IgD-negative memory B cell (primary cell): ENCODE results near the gene TMEM232. TPM values are rescaled to one million over a fixed set of nuclear protein-coding genes. Genes with fewer than 3 reads are reported as not detected.
"Not testable (repeated sequence)": the region's sequence is repeated elsewhere in the genome, so short reads cannot be mapped to it uniquely, and the experiment has no call there.

Source experiments
- H3K27ac Mint-ChIP-seq, 3 donors: one replicate each; pipeline ENCODE4 v1.8.0; 2020 to 2022; ENCODE audit warnings: mild to moderate bottlenecking in 3 of 3, mixed read lengths in 3 of 3, moderate library complexity in 1 of 3
- H3K27me3 Mint-ChIP-seq: one replicate; pipeline ENCODE4 v1.8.0; 2021; ENCODE audit warnings: mixed read lengths
- H3K36me3 Mint-ChIP-seq: one replicate; pipeline ENCODE4 v1.8.0; 2020; ENCODE audit warnings: mild to moderate bottlenecking, mixed read lengths
- H3K4me1 Mint-ChIP-seq, 3 donors: one replicate each; pipeline ENCODE4 v1.8.0; 2020 to 2022; ENCODE audit warnings: mixed read lengths in 3 of 3, mild to moderate bottlenecking in 1 of 3
- H3K4me3 Mint-ChIP-seq, 4 donors: one replicate each; pipeline ENCODE4 v1.8.0; 2020 to 2022; ENCODE audit warnings: mild to moderate bottlenecking in 4 of 4, mixed read lengths in 4 of 4, moderate library complexity in 3 of 4
- H3K9me3 Mint-ChIP-seq, 3 donors: one replicate each; pipeline ENCODE4 v1.8.0; 2020 to 2021; ENCODE audit warnings: mixed read lengths in 3 of 3, mild to moderate bottlenecking in 1 of 3
- polyA plus RNA-seq: library from polyadenylated mRNA; unstranded; fragments of 300-500 nt; fragmentation: Illumina TruSeq; gene quantifications from one replicate; pipeline ENCODE4 v1.2.3, GENCODE V29; 2021

TMEM232 gene
- polyA plus RNA-seq, 1 donor from 2014 or later, result not detected

DNA sequence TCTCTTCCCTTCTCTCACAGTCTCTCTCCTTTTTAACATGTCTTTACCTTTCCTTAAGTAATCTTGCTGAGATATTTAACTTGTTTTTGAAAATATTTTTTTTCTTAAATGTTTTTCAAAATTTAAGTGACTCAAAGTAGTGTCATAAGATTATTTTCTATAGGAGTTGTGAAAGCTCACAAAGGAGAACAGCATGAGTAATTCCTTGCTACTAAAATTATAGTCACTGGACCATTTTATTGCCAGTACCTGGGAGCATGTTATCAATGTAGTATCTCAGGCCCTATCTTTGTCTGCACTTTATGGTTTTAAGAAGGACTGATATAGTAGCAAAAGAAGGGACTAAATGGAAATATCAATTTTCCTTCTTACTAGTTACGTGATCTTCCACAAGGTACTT lies 181.9 kb downstream of the TMEM232 start:
- no peak overlapping the region for H3K4me3 Mint-ChIP-seq
- H3K36me3 Mint-ChIP-seq, result no peaks in the 10 kb centered on the region
- no peak overlapping the region for H3K27ac Mint-ChIP-seq
- H3K4me1 Mint-ChIP-seq, result peaks cover 0 to 2% (median 0%) of the 10 kb centered on the region in 3 donors
- peaks cover 0 to 2% (median 0%) of the 10 kb centered on the region in 3 donors for H3K9me3 Mint-ChIP-seq
- no peaks in the 10 kb centered on the region for H3K27me3 Mint-ChIP-seq

GRCh38 chr5:110542949-110543348 lies 183.5 kb downstream of the TMEM232 start:
- Mint-ChIP-seq H3K4me1 (peaks cover 0 to 2% (median 0%) of the 10 kb centered on the region in 3 donors), H3K9me3 (peaks cover 0 to 2% (median 0%) of the 10 kb centered on the region in 3 donors), H3K36me3 (no peaks in the 10 kb centered on the region), H3K27me3 (no peaks in the 10 kb centered on the region), H3K27ac (no peak overlapping the region), H3K4me3 (no peak overlapping the region)

DNA sequence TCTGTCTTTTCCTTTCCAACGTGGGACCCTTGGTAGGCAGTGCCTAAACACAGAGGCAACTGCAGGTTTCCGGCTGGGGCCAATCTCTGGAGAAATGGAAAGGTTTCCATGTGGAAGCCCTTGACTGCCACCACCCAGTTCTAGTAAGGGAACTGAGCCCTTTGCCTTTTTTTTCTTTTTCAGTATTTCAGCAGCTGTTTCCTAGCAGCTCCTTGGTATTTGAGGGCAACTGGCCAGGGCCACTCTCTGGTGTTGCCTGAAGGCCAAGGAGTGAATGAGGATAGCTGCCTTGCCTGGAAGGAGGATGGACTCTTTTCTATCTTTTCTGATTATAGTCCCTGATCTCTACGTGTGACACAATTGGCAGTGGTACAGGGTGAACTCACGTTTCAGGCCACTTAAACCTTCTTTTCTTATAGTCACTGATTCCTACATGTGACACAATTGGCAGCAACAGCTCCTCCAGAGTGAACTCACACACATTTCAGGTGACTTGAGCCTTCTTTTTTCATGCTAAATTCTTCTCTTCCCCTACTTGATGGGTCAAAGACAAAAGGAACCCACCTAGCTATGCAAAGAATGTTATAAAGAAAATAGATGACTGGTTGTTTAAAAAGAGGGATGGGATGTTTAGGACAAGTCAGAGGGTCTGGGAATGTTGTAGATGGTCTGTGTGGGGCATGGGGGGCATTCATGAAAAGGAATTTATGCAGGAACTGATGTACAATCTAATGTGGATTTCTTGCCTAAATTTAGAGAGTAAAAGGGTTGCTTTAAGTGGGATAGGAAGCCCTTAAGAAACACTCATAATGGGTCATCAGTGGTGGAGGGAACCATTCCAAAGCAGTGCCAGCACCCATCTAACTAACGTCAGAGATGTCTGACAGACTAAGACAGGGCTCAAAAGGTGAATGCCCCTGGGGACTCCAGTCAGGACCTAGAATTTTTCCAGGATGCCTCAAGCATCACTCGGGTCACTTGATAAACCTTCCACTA lies 190.1 kb downstream of the TMEM232 start:
- Mint-ChIP-seq H3K27me3 (no peaks in the 10 kb centered on the region), H3K9me3 (no peaks in the 10 kb centered on the region), H3K36me3 (no peaks in the 10 kb centered on the region)

DNA sequence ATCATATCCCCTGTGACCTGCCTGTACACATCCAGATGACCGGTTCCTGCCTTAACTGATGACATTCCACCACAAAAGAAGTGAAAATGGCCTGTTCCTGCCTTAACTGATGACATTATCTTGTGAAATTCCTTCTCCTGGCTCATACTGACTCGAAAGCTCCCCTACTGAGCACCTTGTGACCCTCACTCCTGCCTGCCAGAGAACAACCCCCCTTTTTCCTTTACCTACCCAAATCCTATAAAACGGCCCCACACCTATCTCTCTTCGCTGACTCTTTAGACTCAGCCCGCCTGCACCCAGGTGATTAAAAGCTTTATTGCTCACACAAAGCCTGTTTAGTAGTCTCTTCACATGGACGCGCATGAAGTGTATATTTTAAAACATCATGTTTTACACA lies 191.3 kb downstream of the TMEM232 start:
- H3K4me3 Mint-ChIP-seq, H3K27ac Mint-ChIP-seq, H3K36me3 Mint-ChIP-seq, H3K4me1 Mint-ChIP-seq, H3K9me3 Mint-ChIP-seq, H3K27me3 Mint-ChIP-seq: not testable (repeated sequence)

More for the DNA sequence above, 190.1 kb downstream of the TMEM232 start:
- Mint-ChIP-seq H3K4me3 (no peak overlapping the region), H3K4me1 (no peaks in the 10 kb centered on the region), H3K27ac (no peak overlapping the region)

- no peaks in the 10 kb centered on the region for H3K27me3 Mint-ChIP-seq
- H3K4me1 Mint-ChIP-seq, result no peaks in the 10 kb centered on the region
- H3K27ac Mint-ChIP-seq, result no peak overlapping the region
- H3K4me3 Mint-ChIP-seq, result no peak overlapping the region
- H3K9me3 Mint-ChIP-seq, result peaks cover 0 to 5% (median 5%) of the 10 kb centered on the region in 3 donors
- H3K36me3 Mint-ChIP-seq, result no peaks in the 10 kb centered on the region
These were observed 200.7 kb downstream of the TMEM232 start for GRCh38 chr5:110525762-110526161.

GRCh38 chr5:110517396-110517795 lies 209.1 kb downstream of the TMEM232 start:
- H3K4me1 Mint-ChIP-seq, result no peaks in the 10 kb centered on the region
- H3K27me3 Mint-ChIP-seq, result no peaks in the 10 kb centered on the region
- no peak overlapping the region for H3K4me3 Mint-ChIP-seq
- peaks cover 3 to 5% (median 3%) of the 10 kb centered on the region in 3 donors for H3K9me3 Mint-ChIP-seq
- H3K27ac Mint-ChIP-seq, result no peak overlapping the region
- no peaks in the 10 kb centered on the region for H3K36me3 Mint-ChIP-seq

- H3K36me3 Mint-ChIP-seq, result no peaks in the 10 kb centered on the region
- H3K4me1 Mint-ChIP-seq, result no peaks in the 10 kb centered on the region
These were observed 212.4 kb downstream of the TMEM232 start for GRCh38 chr5:110514030-110514429.

GRCh38 chr5:110512266-110512665 lies 214.2 kb downstream of the TMEM232 start:
- Mint-ChIP-seq H3K27me3 (no peaks in the 10 kb centered on the region), H3K27ac (no peak overlapping the region), H3K4me1 (no peaks in the 10 kb centered on the region), H3K36me3 (no peaks in the 10 kb centered on the region), H3K4me3 (no peak overlapping the region), H3K9me3 (peaks cover 0 to 3% (median 0%) of the 10 kb centered on the region in 3 donors)

More at GRCh38 chr5:110514030-110514429, 212.4 kb downstream of the TMEM232 start:
- no peak overlapping the region for H3K4me3 Mint-ChIP-seq
- H3K9me3 Mint-ChIP-seq, result peaks cover 0 to 3% (median 0%) of the 10 kb centered on the region in 3 donors
- no peak overlapping the region for H3K27ac Mint-ChIP-seq
- no peaks in the 10 kb centered on the region for H3K27me3 Mint-ChIP-seq

DNA sequence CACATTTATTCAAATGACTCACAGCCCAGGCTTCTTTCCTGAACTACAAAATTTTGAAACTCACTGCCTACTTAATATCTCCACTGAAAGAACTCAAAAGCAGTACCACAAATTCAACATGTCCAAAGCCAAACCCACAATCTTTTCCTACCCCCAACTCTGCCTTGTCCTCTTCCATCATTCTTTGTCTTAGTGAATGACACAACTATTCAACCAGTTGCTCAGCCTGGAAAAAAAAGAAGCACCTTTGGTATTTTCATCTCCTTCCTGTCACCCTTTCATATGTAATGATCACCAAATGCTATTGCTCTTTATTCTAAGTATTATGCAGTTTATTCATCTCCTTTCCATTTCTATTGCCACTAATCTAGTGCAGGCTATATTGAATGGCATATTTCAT lies 216.3 kb downstream of the TMEM232 start:
- Mint-ChIP-seq H3K9me3 (peaks cover 0 to 3% (median 0%) of the 10 kb centered on the region in 3 donors), H3K4me1 (no peaks in the 10 kb centered on the region), H3K27me3 (no peaks in the 10 kb centered on the region), H3K4me3 (no peak overlapping the region), H3K27ac (no peak overlapping the region), H3K36me3 (no peaks in the 10 kb centered on the region)

GRCh38 chr5:110507972-110508371 lies 218.5 kb downstream of the TMEM232 start:
- Mint-ChIP-seq H3K27me3 (no peaks in the 10 kb centered on the region), H3K4me1 (no peaks in the 10 kb centered on the region), H3K4me3 (no peak overlapping the region), H3K27ac (no peak overlapping the region), H3K9me3 (peaks cover 0 to 3% (median 0%) of the 10 kb centered on the region in 3 donors), H3K36me3 (no peaks in the 10 kb centered on the region)

DNA sequence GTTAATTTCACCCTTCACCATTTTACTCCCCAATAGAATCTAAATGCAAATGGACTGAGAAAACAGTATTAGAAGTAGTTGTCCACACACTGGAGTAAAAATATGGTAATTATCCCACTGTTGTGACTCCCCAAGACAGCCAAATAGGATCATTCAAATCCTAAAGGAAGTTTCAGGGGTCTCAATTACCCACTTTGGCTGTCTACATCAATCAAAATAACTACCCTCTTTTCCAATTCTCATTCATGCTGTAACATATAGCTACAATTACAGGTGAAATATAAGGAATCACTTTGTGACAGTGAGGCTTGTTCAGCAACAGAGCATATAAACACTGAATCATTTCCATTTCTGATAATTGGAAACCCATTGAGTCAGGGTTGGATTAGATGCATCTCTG lies 220.1 kb downstream of the TMEM232 start:
- Mint-ChIP-seq H3K4me3 (no peak overlapping the region), H3K4me1 (peaks cover 0 to 1% (median 0%) of the 10 kb centered on the region in 3 donors), H3K27me3 (no peaks in the 10 kb centered on the region), H3K36me3 (no peaks in the 10 kb centered on the region), H3K27ac (no peak overlapping the region), H3K9me3 (no peaks in the 10 kb centered on the region)

DNA sequence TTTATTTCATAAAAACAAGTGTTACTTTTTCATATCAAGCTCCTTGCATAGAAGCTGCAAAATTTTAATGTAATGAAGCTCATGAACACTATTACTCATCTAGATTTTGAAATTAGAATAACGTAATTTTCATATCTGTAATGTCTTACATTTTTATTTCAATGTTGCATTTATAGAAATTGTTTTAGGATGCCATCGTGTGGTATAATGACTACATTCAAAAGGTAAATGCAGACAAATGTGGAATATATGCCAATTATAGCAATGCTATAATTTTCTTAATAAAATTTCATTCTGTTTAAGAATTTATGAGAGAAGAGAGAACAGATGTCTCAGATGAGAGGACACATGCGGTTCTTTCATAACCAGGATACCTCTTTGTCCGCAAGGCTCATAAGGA lies 230.2 kb downstream of the TMEM232 start:
- H3K9me3 Mint-ChIP-seq, result peaks cover 0 to 2% (median 0%) of the 10 kb centered on the region in 3 donors
- H3K36me3 Mint-ChIP-seq, result no peaks in the 10 kb centered on the region
- no peak overlapping the region for H3K27ac Mint-ChIP-seq
- no peaks in the 10 kb centered on the region for H3K27me3 Mint-ChIP-seq
- H3K4me1 Mint-ChIP-seq, result no peaks in the 10 kb centered on the region
- H3K4me3 Mint-ChIP-seq, result no peak overlapping the region

DNA sequence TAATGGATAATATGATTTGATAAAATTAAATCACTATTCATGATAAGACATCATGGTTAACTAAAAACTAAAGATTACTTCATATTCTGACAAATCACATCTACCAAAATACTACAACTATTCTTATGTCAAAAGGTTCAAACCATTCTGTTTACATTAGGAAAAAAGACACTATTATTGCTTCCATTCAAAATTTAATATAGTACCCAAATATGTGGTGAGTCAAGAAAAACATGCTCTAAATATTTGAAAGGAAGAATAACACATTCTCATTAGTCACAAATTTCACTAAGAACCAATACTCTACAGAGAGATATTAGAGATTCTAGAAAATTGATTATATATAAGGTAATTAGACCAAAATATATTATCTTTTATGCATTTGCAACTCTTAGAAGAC lies 234.0 kb downstream of the TMEM232 start:
- H3K27ac Mint-ChIP-seq, result no peak overlapping the region
- H3K4me3 Mint-ChIP-seq, result no peak overlapping the region
- peaks cover 0 to 7% (median 0%) of the 10 kb centered on the region in 3 donors for H3K9me3 Mint-ChIP-seq
- H3K36me3 Mint-ChIP-seq, result no peaks in the 10 kb centered on the region
- H3K4me1 Mint-ChIP-seq, result no peaks in the 10 kb centered on the region
- no peaks in the 10 kb centered on the region for H3K27me3 Mint-ChIP-seq

GRCh38 chr5:110478895-110479294 lies 247.6 kb downstream of the TMEM232 start:
- no peak overlapping the region for H3K27ac Mint-ChIP-seq
- H3K4me1 Mint-ChIP-seq, result no peaks in the 10 kb centered on the region
- H3K27me3 Mint-ChIP-seq, result no peaks in the 10 kb centered on the region
- no peak overlapping the region for H3K4me3 Mint-ChIP-seq
- peaks cover 0 to 12% (median 5%) of the 10 kb centered on the region in 3 donors for H3K9me3 Mint-ChIP-seq
- H3K36me3 Mint-ChIP-seq, result no peaks in the 10 kb centered on the region

- peaks cover 0 to 8% (median 4%) of the 10 kb centered on the region in 3 donors for H3K9me3 Mint-ChIP-seq
- H3K4me3 Mint-ChIP-seq, result no peak overlapping the region
- H3K36me3 Mint-ChIP-seq, result no peaks in the 10 kb centered on the region
- H3K4me1 Mint-ChIP-seq, result no peaks in the 10 kb centered on the region
- H3K27ac Mint-ChIP-seq, result no peak overlapping the region
- no peaks in the 10 kb centered on the region for H3K27me3 Mint-ChIP-seq
These were observed 248.6 kb downstream of the TMEM232 start for GRCh38 chr5:110477911-110478310.

DNA sequence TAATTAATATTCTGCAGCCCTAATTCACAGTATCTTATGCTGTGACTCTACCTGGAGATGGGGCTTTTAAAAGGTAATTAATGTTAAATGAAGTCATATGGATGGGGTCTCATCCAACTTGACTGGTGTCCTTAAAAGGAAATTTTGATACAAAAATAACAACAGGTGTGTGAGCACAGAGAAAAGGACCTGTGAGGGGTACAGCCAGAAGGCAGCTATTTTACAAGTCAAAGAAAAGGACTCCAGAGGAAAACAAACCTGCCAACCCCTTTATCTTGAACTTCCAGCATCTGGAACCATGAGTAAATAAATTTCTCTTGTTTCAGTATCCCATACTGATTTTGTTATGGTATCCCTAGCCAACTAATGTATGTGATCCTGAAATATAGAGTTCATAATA lies 250.3 kb downstream of the TMEM232 start:
- peaks cover 2 to 9% (median 4%) of the 10 kb centered on the region in 3 donors for H3K9me3 Mint-ChIP-seq
- no peaks in the 10 kb centered on the region for H3K27me3 Mint-ChIP-seq
- no peak overlapping the region for H3K4me3 Mint-ChIP-seq
- no peaks in the 10 kb centered on the region for H3K36me3 Mint-ChIP-seq
- no peaks in the 10 kb centered on the region for H3K4me1 Mint-ChIP-seq
- no peak overlapping the region for H3K27ac Mint-ChIP-seq
